GM18511 (cell line): ENCODE data around the gene TMEM63C.

Source experiments
- ATAC-seq: cut with Tn5 transposase; IDR thresholded peaks from one replicate; pipeline ENCODE4 v1.9.1; 2021; ENCODE audit warnings: mild to moderate bottlenecking, moderate library complexity; ENCODE audit not compliant: unreplicated experiment

Gene TMEM63C

DNA sequence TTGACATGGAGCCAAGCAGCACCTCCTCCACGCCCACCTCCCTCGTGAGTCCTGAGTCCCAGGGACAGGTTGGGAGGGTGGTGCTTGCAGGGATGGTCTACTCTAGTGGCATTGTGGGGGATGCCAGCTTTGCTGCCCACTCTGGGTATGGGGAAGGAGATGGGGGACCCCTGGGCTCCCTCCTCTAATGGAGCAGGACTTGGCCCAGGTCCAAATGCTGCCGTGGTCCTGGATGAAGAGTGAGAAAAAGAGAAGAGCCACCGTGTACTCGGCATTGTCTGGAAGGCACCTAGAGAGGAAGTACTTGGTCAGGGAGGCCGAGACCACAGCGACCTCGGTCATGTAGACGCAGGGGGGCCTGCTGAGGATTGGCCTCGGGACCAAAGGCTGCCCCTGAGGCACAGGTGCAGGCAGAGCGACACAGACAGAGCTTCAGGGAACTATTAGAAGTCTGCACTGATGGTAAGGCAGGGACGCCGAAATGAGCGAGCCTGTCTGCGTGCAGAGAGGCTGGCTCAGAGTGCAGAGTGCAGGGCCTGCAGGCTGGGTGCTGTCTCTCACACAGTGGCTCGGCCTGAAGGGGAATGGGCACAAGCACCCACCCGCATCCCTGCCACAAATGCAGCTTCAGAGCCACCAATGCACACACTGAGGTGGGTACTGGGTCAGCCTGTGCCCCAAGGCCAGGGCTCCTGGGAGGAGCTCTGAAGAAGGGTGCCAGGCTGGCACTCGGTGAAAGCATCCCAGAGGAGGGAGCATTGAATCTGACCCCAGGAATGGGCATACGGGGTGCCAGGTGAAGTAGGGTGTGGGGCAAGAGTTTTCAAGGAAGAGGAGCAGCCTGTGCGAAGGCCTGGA is 72.0 kb downstream of the TMEM63C start:
- ATAC-seq = no peak

GRCh38 chr14:77256694-77257093 is 75.1 kb downstream of the TMEM63C start:
- ATAC-seq = no peak

DNA sequence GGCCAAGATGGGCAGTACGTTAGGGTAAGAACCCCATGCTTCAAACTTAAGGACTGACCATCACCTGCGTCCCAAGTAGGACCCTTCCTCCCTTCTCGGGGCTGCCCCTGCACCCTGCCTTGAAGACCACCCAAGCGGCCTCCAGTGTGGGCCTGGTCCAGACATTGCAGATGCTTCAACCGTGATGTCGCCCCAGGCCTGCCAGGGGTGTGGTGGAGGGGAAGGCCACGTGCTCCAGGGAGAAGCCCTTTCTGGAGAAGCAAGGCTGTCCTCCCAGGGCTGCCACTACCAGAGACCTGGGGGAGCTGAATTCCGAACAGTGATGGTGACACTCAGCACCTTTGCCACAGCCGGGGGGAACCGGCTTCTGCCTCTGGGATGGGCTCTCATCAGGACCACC is 76.1 kb downstream of the TMEM63C start:
- no peak for ATAC-seq

GRCh38 chr14:77258566-77258965 is 77.0 kb downstream of the TMEM63C start:
- ATAC-seq = no peak

DNA sequence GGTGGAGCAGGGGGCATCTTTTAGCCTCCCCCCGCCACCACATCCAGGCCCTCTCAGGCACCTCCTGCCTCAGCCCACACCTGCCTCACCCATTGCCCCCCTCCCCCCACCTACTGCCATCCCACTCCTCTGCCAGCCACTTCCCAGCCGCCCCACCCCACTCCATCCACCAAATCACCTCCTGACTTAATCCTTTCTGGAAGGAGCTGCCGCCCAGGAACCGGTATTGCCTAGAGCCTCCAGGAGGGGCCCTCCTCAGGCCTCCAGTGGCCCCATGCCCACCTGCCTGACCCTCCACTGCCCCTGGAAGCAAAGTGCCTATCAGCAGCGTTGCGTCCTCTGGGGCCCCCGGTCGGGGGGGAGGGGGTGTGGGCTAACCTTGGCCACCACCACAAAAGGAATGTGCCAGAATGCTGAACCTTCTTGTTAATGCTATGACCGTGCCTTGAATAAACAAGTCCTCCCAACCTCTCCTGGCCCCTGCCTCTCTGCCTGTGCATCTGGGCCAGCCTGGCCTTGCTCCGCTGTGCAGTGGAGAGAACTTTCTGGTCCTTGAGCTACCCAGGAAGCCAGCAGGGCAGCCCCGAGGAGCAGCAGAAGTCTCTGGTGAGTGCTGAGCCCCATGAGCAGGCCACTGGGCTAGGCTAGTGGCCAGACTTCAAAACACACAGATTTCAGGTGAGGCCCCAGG is 77.6 kb downstream of the TMEM63C start:
- no peak for ATAC-seq

- ATAC-seq = no peak
Measured at GRCh38 chr14:77260199-77260598, 78.6 kb downstream of the TMEM63C start.

DNA sequence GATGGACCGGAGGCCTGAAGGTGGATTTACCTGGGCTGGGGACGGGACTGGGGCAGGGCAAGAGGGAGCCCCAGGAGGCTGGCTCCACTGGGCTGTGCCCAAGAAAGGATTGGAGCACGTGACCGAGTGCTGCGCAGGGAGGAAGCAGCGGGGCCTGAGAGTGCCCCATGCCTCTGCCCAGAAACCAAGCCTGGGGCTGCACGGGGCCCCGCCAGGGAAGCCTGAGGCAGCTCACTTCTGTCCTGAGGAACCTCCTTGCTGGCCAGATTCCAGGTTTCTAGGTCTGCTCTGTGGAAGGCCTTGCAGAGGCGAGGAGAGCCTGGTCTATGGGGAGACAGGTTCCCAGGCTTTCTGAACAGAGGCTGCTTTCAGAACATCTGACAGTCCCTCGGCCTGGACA is 79.0 kb downstream of the TMEM63C start:
- ATAC-seq = no peak

DNA sequence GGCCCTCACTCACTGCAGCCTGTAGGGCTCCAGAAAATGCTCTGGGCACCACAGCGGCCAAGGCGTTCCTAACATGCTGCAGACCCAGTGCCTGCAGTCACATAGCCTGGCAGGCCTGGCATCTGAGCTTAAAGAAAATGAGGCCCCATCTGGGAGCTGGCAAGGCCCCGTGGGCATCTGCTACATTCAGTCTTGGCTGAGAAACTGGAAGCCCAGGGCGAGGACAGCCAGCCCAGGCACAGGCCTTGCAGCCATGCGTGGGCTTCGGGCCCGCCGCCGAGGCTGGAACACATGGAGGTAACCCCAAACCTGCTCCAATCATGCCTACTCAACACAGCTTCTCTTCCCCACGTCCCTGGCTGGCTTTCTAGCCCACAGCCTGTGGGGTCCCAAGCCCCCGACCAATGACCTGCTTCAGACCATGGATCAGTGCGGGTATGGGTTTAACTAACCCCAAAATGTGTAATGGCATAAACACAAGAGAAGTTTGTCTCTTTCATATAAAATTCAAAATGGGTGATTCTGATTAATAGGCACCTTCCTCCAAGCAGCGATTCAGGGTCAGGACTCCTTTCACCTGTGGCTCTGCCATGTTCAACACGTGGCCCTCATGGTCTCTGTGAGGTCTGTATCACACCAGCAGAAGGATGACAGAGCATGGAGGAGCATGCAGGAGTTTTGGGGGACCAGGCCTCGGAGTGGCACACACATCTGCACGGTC is 83.0 kb downstream of the TMEM63C start:
- no peak for ATAC-seq

GRCh38 chr14:77265187-77265515 is 83.6 kb downstream of the TMEM63C start:
- ATAC-seq = no peak

GRCh38 chr14:77265561-77266335 is 84.2 kb downstream of the TMEM63C start:
- no peak for ATAC-seq

GRCh38 chr14:77266336-77266735 is 84.7 kb downstream of the TMEM63C start:
- no peak for ATAC-seq

GRCh38 chr14:77267937-77268699 is 86.5 kb downstream of the TMEM63C start:
- ATAC-seq = no peak

- ATAC-seq = no peak
Measured at GRCh38 chr14:77268989-77269600, 87.5 kb downstream of the TMEM63C start.

GRCh38 chr14:77270361-77271112 is 88.9 kb downstream of the TMEM63C start:
- ATAC-seq = no peak

DNA sequence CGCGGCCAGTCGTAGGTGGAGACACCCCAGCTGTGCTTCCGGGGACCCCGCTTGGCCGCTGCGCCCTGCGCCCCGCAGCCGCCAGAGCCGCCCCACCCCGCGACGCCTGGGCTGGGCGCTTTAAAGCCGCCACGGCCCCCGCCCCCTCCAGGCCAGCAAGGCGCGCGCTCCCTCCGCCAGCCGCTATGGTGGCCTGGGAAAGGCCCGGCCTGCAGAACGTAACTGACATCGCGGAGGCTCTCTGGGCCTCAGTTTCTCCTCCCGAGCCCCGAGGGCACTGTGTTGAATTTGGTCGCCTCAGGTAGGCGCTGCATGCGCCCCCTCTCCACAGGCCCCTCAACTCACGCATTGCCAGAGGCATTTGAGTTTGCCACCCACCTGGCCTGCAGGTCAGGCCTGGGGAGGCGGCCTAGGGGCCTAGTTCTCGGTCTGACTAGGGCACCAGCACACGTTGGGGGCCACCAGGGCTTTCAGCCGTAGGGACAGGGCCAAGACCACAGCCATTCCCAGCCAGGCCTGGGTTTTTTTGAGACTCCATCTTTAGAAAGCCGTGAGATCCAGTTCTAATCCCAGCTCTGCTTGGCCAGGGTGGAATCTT is 89.6 kb downstream of the TMEM63C start, which contains the start of gene NGB:
TSS of gene NGB (minus strand) at position 94 of the 598 bp plus-strand sequence. CDS start 269 bp downstream, outside the sequence.
- no peak for ATAC-seq

GRCh38 chr14:77272261-77272660 is 90.7 kb downstream of the TMEM63C start:
- ATAC-seq = no peak

DNA sequence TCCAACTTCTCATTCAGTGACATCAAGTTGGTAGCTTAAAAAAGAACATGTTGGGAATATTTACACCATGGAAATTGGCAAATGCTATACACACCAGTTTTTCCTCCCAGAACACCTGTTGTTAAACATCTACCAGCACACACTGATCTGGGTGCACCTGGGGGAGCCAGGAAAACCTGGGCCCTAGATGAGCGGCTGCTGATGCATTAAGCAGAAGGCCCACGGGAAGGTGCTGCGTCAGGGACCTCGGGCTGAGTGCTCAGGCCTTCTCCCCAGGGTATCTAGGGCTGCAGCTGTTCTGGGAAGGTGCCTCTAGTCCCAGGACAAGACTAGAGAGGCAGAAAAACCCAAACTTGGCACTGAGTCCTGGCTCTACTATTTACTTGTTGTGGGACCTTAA is 92.2 kb downstream of the TMEM63C start:
- ATAC-seq = no peak

GRCh38 chr14:77275041-77275580 is 93.5 kb downstream of the TMEM63C start:
- ATAC-seq = no peak
